Measurements from ENCODE around the gene TEX22.

Gene TEX22

GRCh38 chr14:105414456-105415371, 16.4 kb downstream of the TEX22 start:
- Histone ChIP-seq H3K27me3 (ENCODE audit: control insufficient read depth, insufficient read depth, low read length) (peaks cover 8% of the 10 kb centered on the region; the same call in 1 of the 2 replicates), H3K27ac (ENCODE audit: low read length) (no peak overlapping the region), H3K4me1 (ENCODE audit: control insufficient read depth, insufficient read depth, low read length) (peaks cover 2% of the 10 kb centered on the region; the same call in 1 of the 2 replicates), H3K4me3 (ENCODE audit: low read length) (peak overlapping the region; percentile 33; the same call in 1 of the 2 replicates), H3K9me3 (ENCODE audit: control insufficient read depth, insufficient read depth, low read length) (no peaks in the 10 kb centered on the region), H3K36me3 (ENCODE audit: control insufficient read depth, insufficient read depth, low read length) (no peaks in the 10 kb centered on the region)
- no CpG with 5 or more reads among the region's 79 CpGs for WGBS (ENCODE audit: insufficient coverage, insufficient read length)
- DNase-seq (ENCODE audit: low read depth, low spot score): no peak

GRCh38 chr14:105415481-105416428, 17.4 kb downstream of the TEX22 start:
- peaks cover 3% of the 10 kb centered on the region; the same call in 1 of the 2 replicates for H3K27me3 ChIP-seq (ENCODE audit: control insufficient read depth, insufficient read depth, low read length)
- H3K9me3 ChIP-seq (ENCODE audit: control insufficient read depth, insufficient read depth, low read length): no peaks in the 10 kb centered on the region
- no peaks in the 10 kb centered on the region for H3K36me3 ChIP-seq (ENCODE audit: control insufficient read depth, insufficient read depth, low read length)
- WGBS (ENCODE audit: insufficient coverage, insufficient read length): no CpG with 5 or more reads among the region's 25 CpGs
- peaks cover 2% of the 10 kb centered on the region; the same call in 1 of the 2 replicates for H3K4me1 ChIP-seq (ENCODE audit: control insufficient read depth, insufficient read depth, low read length)
- H3K27ac ChIP-seq (ENCODE audit: low read length): no peak overlapping the region
- no peak overlapping the region for H3K4me3 ChIP-seq (ENCODE audit: low read length)
- no peak for DNase-seq (ENCODE audit: low read depth, low spot score)

- no peak for DNase-seq (ENCODE audit: low read depth, low spot score)
- Histone ChIP-seq H3K27me3 (ENCODE audit: control insufficient read depth, insufficient read depth, low read length) (no peaks in the 10 kb centered on the region; the same call in 1 of the 2 replicates), H3K4me3 (ENCODE audit: low read length) (no peak overlapping the region), H3K36me3 (ENCODE audit: control insufficient read depth, insufficient read depth, low read length) (no peaks in the 10 kb centered on the region; the same call in 1 of the 2 replicates), H3K27ac (ENCODE audit: low read length) (no peak overlapping the region), H3K4me1 (ENCODE audit: control insufficient read depth, insufficient read depth, low read length) (peaks cover 5% of the 10 kb centered on the region; the same call in 1 of the 2 replicates), H3K9me3 (ENCODE audit: control insufficient read depth, insufficient read depth, low read length) (no peaks in the 10 kb centered on the region)
- whole genome bisulfite sequencing (ENCODE audit: insufficient coverage, insufficient read length): no CpG with 5 or more reads among the region's 11 CpGs
Observed at GRCh38 chr14:105416671-105417070, 18.3 kb downstream of the TEX22 start.

- H3K4me1 ChIP-seq (ENCODE audit: control insufficient read depth, insufficient read depth, low read length): peaks cover 8% of the 10 kb centered on the region; the same call in 1 of the 2 replicates
- DNase-seq (ENCODE audit: low read depth, low spot score): no peak
- H3K27ac ChIP-seq (ENCODE audit: low read length): no peak overlapping the region
- H3K27me3 ChIP-seq (ENCODE audit: control insufficient read depth, insufficient read depth, low read length): no peaks in the 10 kb centered on the region; the same call in 1 of the 2 replicates
- WGBS (ENCODE audit: insufficient coverage, insufficient read length): no CpG with 5 or more reads among the region's 3 CpGs
- no peaks in the 10 kb centered on the region; the same call in 1 of the 2 replicates for H3K36me3 ChIP-seq (ENCODE audit: control insufficient read depth, insufficient read depth, low read length)
- H3K4me3 ChIP-seq (ENCODE audit: low read length): no peak overlapping the region
- H3K9me3 ChIP-seq (ENCODE audit: control insufficient read depth, insufficient read depth, low read length): no peaks in the 10 kb centered on the region
Observed at GRCh38 chr14:105417690-105418121, 19.4 kb downstream of the TEX22 start.

- H3K4me3 ChIP-seq (ENCODE audit: low read length): no peak overlapping the region
- H3K27ac ChIP-seq (ENCODE audit: low read length): no peak overlapping the region
- no peaks in the 10 kb centered on the region for H3K9me3 ChIP-seq (ENCODE audit: control insufficient read depth, insufficient read depth, low read length)
- no peak for DNase-seq (ENCODE audit: low read depth, low spot score)
- H3K27me3 ChIP-seq (ENCODE audit: control insufficient read depth, insufficient read depth, low read length): no peaks in the 10 kb centered on the region; the same call in 1 of the 2 replicates
- WGBS (ENCODE audit: insufficient coverage, insufficient read length): no CpG with 5 or more reads among the region's 19 CpGs
- H3K36me3 ChIP-seq (ENCODE audit: control insufficient read depth, insufficient read depth, low read length): no peaks in the 10 kb centered on the region; the same call in 1 of the 2 replicates
- peaks cover 8% of the 10 kb centered on the region; the same call in 1 of the 2 replicates for H3K4me1 ChIP-seq (ENCODE audit: control insufficient read depth, insufficient read depth, low read length)
Observed at GRCh38 chr14:105418269-105419194, 20.2 kb downstream of the TEX22 start.

GRCh38 chr14:105419195-105420091, 21.1 kb downstream of the TEX22 start, which contains the start of gene MTA1:
Gene MTA1, plus strand, starts transcription at chr14:105419827. Its CDS starts 209 bp downstream, at chr14:105420036.
- Histone ChIP-seq H3K27me3 (ENCODE audit: control insufficient read depth, insufficient read depth, low read length) (no peaks in the 10 kb centered on the region), H3K9me3 (ENCODE audit: control insufficient read depth, insufficient read depth, low read length) (no peaks in the 10 kb centered on the region), H3K27ac (ENCODE audit: low read length) (no peak within 1 kb of the TSS), H3K36me3 (ENCODE audit: control insufficient read depth, insufficient read depth, low read length) (no peaks in the 10 kb centered on the region; the same call in 1 of the 2 replicates), H3K4me1 (ENCODE audit: control insufficient read depth, insufficient read depth, low read length) (peaks cover 8% of the 10 kb centered on the region; the same call in 1 of the 2 replicates), H3K4me3 (ENCODE audit: low read length) (peak within 1 kb of the TSS; percentile 67)
- WGBS (ENCODE audit: insufficient coverage, insufficient read length): no CpG with 5 or more reads among the region's 96 CpGs
- DNase-seq (ENCODE audit: low read depth, low spot score): no peak

- H3K9me3 ChIP-seq (ENCODE audit: control insufficient read depth, insufficient read depth, low read length): no peaks in the 10 kb centered on the region
- H3K27me3 ChIP-seq (ENCODE audit: control insufficient read depth, insufficient read depth, low read length): no peaks in the 10 kb centered on the region
- no CpG with 5 or more reads among the region's 67 CpGs for WGBS (ENCODE audit: insufficient coverage, insufficient read length)
- no peaks in the 10 kb centered on the region; the same call in 1 of the 2 replicates for H3K36me3 ChIP-seq (ENCODE audit: control insufficient read depth, insufficient read depth, low read length)
- H3K4me3 ChIP-seq (ENCODE audit: low read length): peak overlapping the region; percentile 67
- peaks cover 8% of the 10 kb centered on the region; the same call in 1 of the 2 replicates for H3K4me1 ChIP-seq (ENCODE audit: control insufficient read depth, insufficient read depth, low read length)
- no peak overlapping the region for H3K27ac ChIP-seq (ENCODE audit: low read length)
- no peak for DNase-seq (ENCODE audit: low read depth, low spot score)
Observed at GRCh38 chr14:105420101-105420973, 22.0 kb downstream of the TEX22 start.

- H3K4me3 ChIP-seq (ENCODE audit: low read length): peak overlapping the region; percentile 67; the same call in 1 of the 2 replicates
- WGBS (ENCODE audit: insufficient coverage, insufficient read length): no CpG with 5 or more reads among the region's 23 CpGs
- peaks cover 8% of the 10 kb centered on the region; the same call in 1 of the 2 replicates for H3K4me1 ChIP-seq (ENCODE audit: control insufficient read depth, insufficient read depth, low read length)
- H3K27me3 ChIP-seq (ENCODE audit: control insufficient read depth, insufficient read depth, low read length): no peaks in the 10 kb centered on the region
- DNase-seq (ENCODE audit: low read depth, low spot score): no peak
- H3K36me3 ChIP-seq (ENCODE audit: control insufficient read depth, insufficient read depth, low read length): no peaks in the 10 kb centered on the region; the same call in 1 of the 2 replicates
- no peaks in the 10 kb centered on the region for H3K9me3 ChIP-seq (ENCODE audit: control insufficient read depth, insufficient read depth, low read length)
- no peak overlapping the region for H3K27ac ChIP-seq (ENCODE audit: low read length)
Observed at GRCh38 chr14:105420974-105421674, 22.8 kb downstream of the TEX22 start.

All from iPS DF 6.9 (cell line).